Measurements from ENCODE around the gene SHISA6.

The SHISA6 gene

GRCh38 chr17:11264183-11264871 is 23.3 kb downstream of the SHISA6 start:
- no peak for DNase-seq (ENCODE audit: low spot score)
- no peak for TF ChIP-seq CTCF (IDR thresholded peaks at IDR 0.05; ENCODE audit: extremely low read depth, missing control alignments)

- DNase-seq (ENCODE audit: low spot score): no peak
- no peak for TF ChIP-seq CTCF (IDR thresholded peaks at IDR 0.05; ENCODE audit: extremely low read depth, missing control alignments)
These were observed 27.1 kb downstream of the SHISA6 start for GRCh38 chr17:11267999-11268575.

GRCh38 chr17:11269210-11269609 is 28.2 kb downstream of the SHISA6 start:
- DNase-seq (ENCODE audit: low spot score): no peak
- no peak for TF ChIP-seq CTCF (IDR thresholded peaks at IDR 0.05; ENCODE audit: extremely low read depth, missing control alignments)

GRCh38 chr17:11272191-11272590 is 31.2 kb downstream of the SHISA6 start:
- TF ChIP-seq CTCF (IDR thresholded peaks at IDR 0.05; ENCODE audit: extremely low read depth, missing control alignments): no peak
- DNase-seq (ENCODE audit: low spot score): no peak

- no peak for TF ChIP-seq CTCF (IDR thresholded peaks at IDR 0.05; ENCODE audit: extremely low read depth, missing control alignments)
- DNase-seq (ENCODE audit: low spot score): no peak
These were observed 32.6 kb downstream of the SHISA6 start for GRCh38 chr17:11273596-11273995.

GRCh38 chr17:11274106-11274505 is 33.1 kb downstream of the SHISA6 start:
- DNase-seq (ENCODE audit: low spot score): no peak
- no peak for TF ChIP-seq CTCF (IDR thresholded peaks at IDR 0.05; ENCODE audit: extremely low read depth, missing control alignments)

GRCh38 chr17:11276486-11276885 is 35.5 kb downstream of the SHISA6 start:
- TF ChIP-seq CTCF (IDR thresholded peaks at IDR 0.05; ENCODE audit: extremely low read depth, missing control alignments): no peak
- no peak for DNase-seq (ENCODE audit: low spot score)

All from GM20000 (cell line).